Activated CD4-positive, CD25-positive, alpha-beta regulatory T cell (primary cell): ENCODE results near the gene ALK.

ENCODE experiments used
- DNase-seq, 4 experiments: peaks; one replicate each; lab custom pipeline; 2025; lab: John Stamatoyannopoulos, UW

ALK gene

GRCh38 chr2:29317077-29317517 is 604.3 kb downstream of the ALK start:
- DNase-seq = no peak

- DNase-seq = peak in 2 of 4 experiments; percentile 9 to 15
Observed at GRCh38 chr2:29314816-29315571, 606.4 kb downstream of the ALK start.

DNA sequence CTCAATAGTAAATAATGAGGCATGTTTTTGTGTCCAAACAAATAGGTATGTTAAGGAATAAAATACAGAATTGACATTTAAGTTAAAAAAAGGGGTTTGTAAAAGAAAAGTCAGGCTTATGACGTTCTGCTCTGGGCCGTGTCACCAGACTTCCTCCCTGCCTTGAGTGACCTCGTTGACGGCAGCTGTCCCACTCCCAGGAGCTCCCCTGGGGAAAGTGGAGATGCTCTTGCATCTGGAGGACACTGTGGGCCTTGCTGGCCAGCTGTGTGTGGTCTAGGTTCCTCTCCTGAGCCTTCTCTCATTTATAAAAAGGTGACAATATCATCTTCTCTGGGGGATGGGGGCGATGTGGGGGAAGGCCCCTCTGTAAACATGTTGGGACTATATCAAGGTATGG is 609.9 kb downstream of the ALK start:
- no peak for DNase-seq

- no peak for DNase-seq
Observed at GRCh38 chr2:29310650-29311348, 610.6 kb downstream of the ALK start.

DNA sequence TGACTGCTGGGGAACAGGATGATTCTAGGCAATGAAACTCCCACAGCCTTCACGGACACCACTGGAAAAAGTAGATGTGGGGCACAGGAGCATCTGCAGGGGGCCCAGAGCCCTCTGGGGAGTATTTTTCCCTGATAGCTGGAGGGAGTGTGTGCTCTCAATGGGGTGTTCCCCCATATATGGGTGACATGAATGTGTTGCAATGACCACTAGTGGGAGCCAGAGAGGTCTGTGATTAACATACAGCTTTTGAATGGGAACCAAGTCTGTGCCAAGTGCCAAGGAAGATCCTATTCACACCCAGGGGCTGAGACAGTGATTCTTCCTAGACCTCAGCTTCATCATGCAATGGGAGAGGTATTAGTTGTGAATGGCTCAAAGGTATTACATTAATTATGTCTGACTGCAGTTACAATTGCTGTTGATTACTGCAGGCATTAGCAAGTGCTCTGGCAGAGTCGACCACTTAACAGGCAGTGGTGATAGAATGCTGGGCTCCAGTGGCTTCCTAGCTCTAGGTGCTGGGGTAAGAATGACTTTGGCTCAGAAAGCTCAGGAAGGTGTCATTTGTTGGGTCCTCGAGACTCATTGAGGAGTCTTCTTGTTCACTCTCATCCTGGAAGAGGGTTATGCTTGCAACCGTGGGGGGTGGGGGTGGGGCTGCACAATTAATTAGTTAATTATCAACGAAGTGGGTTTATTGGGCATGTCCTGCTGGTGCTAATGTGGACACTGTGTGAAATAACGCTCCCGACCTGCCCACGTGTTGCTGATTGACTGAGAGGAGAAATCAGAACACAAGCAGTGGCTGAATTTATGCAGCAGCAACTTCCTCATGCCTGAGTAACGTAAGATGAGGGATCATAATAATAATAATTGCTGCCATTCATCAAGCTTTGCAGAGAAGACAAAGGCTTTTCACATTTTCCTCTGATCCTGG is 612.0 kb downstream of the ALK start:
- DNase-seq = peak in 1 of 4 experiments; percentile 5

DNA sequence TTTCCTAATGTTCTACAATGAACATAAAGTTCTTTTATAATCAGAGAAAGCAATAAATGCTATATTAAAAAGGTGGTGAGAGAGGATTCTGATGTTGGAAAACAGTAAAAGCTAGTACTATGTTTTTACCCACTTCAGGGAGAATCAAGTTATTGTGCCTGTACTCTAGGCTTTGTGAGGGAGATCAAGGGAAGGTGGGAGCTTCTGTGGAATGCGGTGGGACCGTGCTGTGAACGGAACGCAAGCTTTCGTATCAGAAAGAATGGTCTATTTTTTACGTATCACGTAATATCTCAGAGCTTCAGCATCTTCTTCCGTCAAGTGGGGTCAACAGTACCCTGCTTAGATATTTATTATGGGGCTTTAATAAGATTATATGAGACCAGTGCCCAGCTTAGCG is 613.0 kb downstream of the ALK start:
- DNase-seq = no peak

- no peak for DNase-seq
Observed at GRCh38 chr2:29307519-29307918, 613.9 kb downstream of the ALK start.

DNA sequence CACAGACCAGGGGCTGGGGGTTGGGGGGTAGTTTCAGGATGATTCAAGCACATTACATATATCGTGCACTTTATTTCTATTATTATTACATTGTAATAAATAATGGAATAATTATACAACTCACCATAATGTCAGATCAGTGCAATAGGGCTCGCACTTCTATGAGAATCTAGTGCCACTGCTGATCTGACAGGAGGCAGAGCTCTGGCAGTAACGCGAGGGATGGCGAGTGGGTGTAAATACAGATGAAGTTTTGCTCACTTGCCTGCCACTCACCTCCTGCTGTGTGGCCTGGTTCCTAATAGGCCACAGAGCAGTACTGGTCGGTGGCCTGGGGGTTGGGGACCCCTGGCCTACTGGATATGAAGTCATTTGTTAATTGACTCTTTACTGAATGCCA is 615.6 kb downstream of the ALK start:
- DNase-seq = no peak

DNA sequence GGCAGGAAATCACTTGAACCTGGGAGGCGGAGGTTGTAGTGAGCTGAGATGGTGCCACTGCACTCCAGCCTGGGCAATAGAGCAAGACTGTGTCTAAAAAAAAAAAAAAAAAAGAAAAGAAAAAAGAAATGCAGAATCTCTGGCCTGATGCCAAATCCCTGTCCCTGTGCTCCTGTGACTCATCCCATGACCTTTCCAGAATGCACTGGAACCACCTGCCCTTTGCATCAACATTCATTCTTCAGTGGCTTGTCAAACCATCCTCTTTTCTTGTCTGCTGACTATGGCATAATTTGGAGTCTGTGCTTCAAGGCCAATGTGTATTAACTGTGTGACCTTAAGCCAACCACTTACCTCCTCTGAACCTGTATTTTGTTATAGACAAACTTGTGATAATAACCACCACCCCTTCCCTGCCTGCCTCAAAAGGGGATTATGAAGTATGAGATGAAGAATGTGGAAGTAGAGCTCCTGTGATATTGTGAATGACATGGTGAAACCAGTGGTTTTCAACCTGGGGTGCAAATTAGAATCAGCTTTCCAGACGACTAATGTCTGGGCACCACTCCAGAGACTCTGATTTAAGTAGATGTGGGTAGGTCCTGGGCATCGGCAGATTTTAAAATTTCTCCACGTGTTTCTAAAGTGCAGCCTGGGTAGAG is 616.9 kb downstream of the ALK start:
- no peak for DNase-seq

DNA sequence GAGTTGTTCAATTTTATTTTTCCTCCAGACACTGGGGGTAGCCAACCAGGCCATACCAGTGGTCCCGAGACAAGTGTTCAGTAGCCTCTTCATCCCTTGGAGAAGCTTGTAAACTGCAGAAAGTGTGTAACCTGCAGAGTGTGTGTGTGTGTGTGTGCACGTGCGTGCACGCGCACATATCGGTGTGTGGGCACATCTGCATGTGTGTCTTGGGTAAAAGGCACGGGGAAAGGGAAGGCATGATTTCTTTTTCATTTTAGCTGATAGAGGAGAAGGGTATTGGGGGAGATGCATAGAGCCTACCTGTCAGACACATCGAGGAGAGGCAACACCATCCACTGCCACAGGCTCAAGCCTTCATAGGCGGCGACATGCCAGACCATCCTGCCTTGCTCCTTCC is 624.8 kb downstream of the ALK start:
- DNase-seq = no peak

GRCh38 chr2:29295845-29296244 is 625.5 kb downstream of the ALK start:
- DNase-seq = no peak

- DNase-seq = no peak
Observed at GRCh38 chr2:29293830-29294438, 627.5 kb downstream of the ALK start.

- DNase-seq = no peak
Observed at GRCh38 chr2:29290293-29291047, 630.9 kb downstream of the ALK start.

GRCh38 chr2:29284671-29285070 is 636.7 kb downstream of the ALK start:
- no peak for DNase-seq

DNA sequence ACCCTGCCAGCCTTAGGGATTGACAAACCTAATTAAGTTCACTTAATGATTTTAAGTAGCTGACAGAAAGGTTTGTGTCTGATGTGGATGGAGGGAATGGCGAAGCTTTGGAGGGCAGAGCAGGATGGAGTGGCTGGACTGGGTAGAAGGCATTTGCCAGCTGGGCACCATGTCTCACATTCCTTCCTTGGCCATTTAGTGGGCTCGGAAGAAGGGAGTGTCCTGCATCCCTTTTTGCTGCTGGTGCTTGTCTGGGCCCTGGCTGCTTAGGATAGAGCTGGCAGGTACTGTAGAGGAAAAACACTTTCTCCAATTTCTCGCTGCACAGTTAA is 639.5 kb downstream of the ALK start:
- no peak for DNase-seq

DNA sequence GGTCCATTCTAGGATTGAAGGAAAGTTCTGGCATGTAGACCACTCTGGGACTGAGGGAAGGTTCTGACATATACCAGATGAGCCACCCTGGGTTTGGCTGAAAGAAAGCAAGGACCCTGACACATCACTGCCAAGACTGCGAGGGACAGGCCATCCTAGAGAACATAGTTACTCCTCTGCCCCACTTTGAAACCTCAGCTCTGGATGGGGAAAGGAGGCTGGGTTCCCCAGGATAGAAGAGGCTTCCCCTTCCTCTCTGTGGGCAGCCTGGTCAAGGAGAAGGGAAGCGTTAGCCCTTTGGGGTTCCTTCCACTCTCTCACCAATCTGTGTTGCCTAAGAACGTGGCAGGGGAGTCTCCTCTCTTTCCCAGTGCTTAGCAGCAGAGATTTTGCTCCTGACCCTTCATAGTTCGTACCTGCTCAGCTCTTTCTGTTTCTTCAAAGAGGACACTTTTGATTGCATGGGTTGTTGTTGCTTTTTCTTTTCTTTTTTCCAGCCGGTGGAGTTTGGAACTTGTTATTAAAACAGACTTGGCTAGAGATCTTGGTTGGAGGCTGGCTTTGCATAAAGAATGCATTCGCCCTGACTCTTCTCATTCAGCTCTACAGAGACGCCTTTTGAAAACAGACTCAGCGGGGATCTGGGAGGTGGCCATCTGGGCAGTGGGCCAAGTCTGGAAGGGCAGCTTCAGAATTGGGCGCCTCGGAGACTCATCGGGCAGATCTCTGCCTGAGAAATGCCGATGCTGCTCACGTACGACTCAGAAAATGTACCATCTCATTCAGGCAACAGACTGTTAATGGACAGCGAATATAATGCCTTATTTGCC is 640.1 kb downstream of the ALK start:
- DNase-seq = no peak

- DNase-seq = no peak
Observed at GRCh38 chr2:29278966-29279365, 642.4 kb downstream of the ALK start.

DNA sequence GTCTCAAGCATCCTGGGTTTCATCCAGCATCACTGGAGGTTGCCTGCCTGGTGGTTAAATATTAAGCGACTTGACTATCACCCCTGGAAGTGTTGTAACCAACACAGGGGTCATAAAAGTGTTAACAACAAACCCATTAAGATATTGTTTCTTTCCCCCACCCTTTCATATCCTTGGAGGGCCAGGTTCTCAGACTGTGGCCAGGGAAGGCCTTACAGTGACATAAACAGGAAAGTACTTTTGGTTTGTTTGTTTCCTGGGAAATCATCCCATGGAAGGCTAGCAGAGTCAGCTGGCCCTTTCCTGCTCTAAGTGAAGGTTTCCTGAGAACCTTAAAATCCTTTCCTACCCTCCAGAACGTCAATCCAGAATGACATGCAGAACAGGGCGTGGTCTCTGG is 645.2 kb downstream of the ALK start:
- no peak for DNase-seq

GRCh38 chr2:29275186-29275585 is 646.2 kb downstream of the ALK start:
- DNase-seq = no peak
